ENCODE data around the gene ANK3. TPM values are rescaled to one million over a fixed set of nuclear protein-coding genes. Genes with fewer than 3 reads are reported as not detected.

The ANK3 gene
- total RNA-seq, 1 donor from 2014 or later, result 4.0 TPM

GRCh38 chr10:60167050-60167449 lies 222.6 kb downstream of the ANK3 start:
- H3K27me3 Mint-ChIP-seq, result no peaks in the 10 kb centered on the region
- peaks cover 9% of the 10 kb centered on the region for H3K36me3 Mint-ChIP-seq (ENCODE audit: low read depth)
- no peak for ATAC-seq (ENCODE audit: low read depth)
- H3K4me3 Mint-ChIP-seq, result no peak overlapping the region
- DNase-seq, result no peak
- H3K9me3 Mint-ChIP-seq, result no peaks in the 10 kb centered on the region
- no peaks in the 10 kb centered on the region for H3K4me1 Mint-ChIP-seq
- no peak overlapping the region for H3K27ac Mint-ChIP-seq
- no peak for TF ChIP-seq CTCF (IDR thresholded peaks at IDR 0.05)
- ChIA-PET POLR2A (no interaction called here), CTCF (no interaction called here)
- intact Hi-C loops (cut with micrococcal nuclease), result no loop called here

- intact Hi-C loops (cut with micrococcal nuclease), result no loop called here
- no peak overlapping the region for H3K27ac Mint-ChIP-seq
- ATAC-seq (ENCODE audit: low read depth), result no peak
- ChIA-PET CTCF (no interaction called here), POLR2A (no interaction called here)
- no peaks in the 10 kb centered on the region for H3K27me3 Mint-ChIP-seq
- no peak overlapping the region for H3K4me3 Mint-ChIP-seq
- H3K36me3 Mint-ChIP-seq (ENCODE audit: low read depth), result peaks cover 11% of the 10 kb centered on the region
- H3K4me1 Mint-ChIP-seq, result no peaks in the 10 kb centered on the region
- no peak for DNase-seq
- TF ChIP-seq CTCF (IDR thresholded peaks at IDR 0.05), result no peak
- H3K9me3 Mint-ChIP-seq, result peaks cover 12% of the 10 kb centered on the region
Measured at GRCh38 chr10:60163786-60164185, 225.9 kb downstream of the ANK3 start.

GRCh38 chr10:60162631-60163030 lies 227.0 kb downstream of the ANK3 start:
- POLR2A ChIA-PET, result no interaction called here
- intact Hi-C loops (cut with micrococcal nuclease), result no loop called here
- H3K27ac Mint-ChIP-seq, result no peak overlapping the region

GRCh38 chr10:60155943-60156683 lies 233.6 kb downstream of the ANK3 start:
- Mint-ChIP-seq H3K27me3 (no peaks in the 10 kb centered on the region), H3K4me1 (peaks cover 5% of the 10 kb centered on the region), H3K36me3 (ENCODE audit: low read depth) (peaks cover 10% of the 10 kb centered on the region), H3K9me3 (peaks cover 7% of the 10 kb centered on the region), H3K4me3 (no peak overlapping the region), H3K27ac (no peak overlapping the region)
- ChIA-PET POLR2A (no interaction called here), CTCF (no interaction called here)
- DNase-seq (no peak), ATAC-seq (ENCODE audit: low read depth) (no peak)
- intact Hi-C loops (cut with micrococcal nuclease), result no loop called here
- TF ChIP-seq CTCF (IDR thresholded peaks at IDR 0.05), result no peak

More at GRCh38 chr10:60162631-60163030, 227.0 kb downstream of the ANK3 start:
- Mint-ChIP-seq H3K27me3 (no peaks in the 10 kb centered on the region), H3K9me3 (peaks cover 12% of the 10 kb centered on the region), H3K4me3 (no peak overlapping the region), H3K36me3 (ENCODE audit: low read depth) (peaks cover 10% of the 10 kb centered on the region), H3K4me1 (no peaks in the 10 kb centered on the region)
- no peak for ATAC-seq (ENCODE audit: low read depth)
- no peak for TF ChIP-seq CTCF (IDR thresholded peaks at IDR 0.05)
- DNase-seq, result no peak
- CTCF ChIA-PET, result no interaction called here

- Mint-ChIP-seq H3K27ac (no peak overlapping the region), H3K4me3 (no peak overlapping the region), H3K27me3 (no peaks in the 10 kb centered on the region), H3K36me3 (ENCODE audit: low read depth) (peaks cover 5% of the 10 kb centered on the region), H3K9me3 (peaks cover under 1% of the 10 kb centered on the region), H3K4me1 (peaks cover 5% of the 10 kb centered on the region)
- ATAC-seq (ENCODE audit: low read depth) (no peak), DNase-seq (no peak)
- ChIA-PET POLR2A (no interaction called here), CTCF (no interaction called here)
- intact Hi-C loops (cut with micrococcal nuclease), result no loop called here
- no peak for TF ChIP-seq CTCF (IDR thresholded peaks at IDR 0.05)
Measured at GRCh38 chr10:60155099-60155877, 234.4 kb downstream of the ANK3 start.

All from activated B cell treated with CpG ODN at 0.5 μM for 24 hours (primary cell).